Measurements from ENCODE around the gene SNRPF.
A peak's percentile ranks its signal among the peaks of the same experiment; 100 is the strongest.
"Not testable (repeated sequence)": the region's sequence is repeated elsewhere in the genome, so short reads cannot be mapped to it uniquely, and the experiment has no call there.

SNRPF gene

DNA sequence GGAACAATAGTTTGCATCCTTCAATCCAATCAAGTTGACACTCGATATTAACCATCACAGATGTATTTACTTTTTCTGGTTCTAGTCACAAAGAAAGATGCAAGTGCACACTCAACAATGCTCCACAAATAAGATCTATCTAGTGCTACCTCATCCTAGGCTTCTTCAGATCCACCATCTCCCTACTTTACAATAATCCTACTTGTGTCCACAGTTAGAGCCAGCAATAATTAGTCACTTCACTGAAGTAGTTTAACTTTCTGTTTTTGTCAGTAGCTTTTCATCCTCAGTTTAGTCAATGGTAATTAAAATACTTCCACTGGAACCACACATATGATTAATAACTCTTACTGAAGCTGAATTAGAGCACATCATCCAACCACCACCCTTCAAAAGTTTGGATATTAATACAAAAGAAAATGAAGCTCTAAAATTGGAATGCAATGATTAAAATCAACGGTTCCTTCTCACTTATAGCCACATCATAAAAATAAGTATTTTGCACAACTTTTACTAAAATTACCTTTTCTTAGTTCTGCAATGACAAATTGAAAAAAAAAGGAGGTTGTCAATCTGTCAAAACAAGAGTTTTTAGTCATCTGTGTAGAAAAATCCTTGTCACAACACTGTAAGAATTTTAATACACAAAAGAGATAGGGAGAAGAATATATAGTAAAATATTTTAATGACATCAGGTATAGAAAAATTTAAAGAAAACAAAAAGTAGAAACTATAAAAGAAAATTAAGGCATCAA lies 28.2 kb upstream of the SNRPF start:
- TF ChIP-seq, protein P1, sequence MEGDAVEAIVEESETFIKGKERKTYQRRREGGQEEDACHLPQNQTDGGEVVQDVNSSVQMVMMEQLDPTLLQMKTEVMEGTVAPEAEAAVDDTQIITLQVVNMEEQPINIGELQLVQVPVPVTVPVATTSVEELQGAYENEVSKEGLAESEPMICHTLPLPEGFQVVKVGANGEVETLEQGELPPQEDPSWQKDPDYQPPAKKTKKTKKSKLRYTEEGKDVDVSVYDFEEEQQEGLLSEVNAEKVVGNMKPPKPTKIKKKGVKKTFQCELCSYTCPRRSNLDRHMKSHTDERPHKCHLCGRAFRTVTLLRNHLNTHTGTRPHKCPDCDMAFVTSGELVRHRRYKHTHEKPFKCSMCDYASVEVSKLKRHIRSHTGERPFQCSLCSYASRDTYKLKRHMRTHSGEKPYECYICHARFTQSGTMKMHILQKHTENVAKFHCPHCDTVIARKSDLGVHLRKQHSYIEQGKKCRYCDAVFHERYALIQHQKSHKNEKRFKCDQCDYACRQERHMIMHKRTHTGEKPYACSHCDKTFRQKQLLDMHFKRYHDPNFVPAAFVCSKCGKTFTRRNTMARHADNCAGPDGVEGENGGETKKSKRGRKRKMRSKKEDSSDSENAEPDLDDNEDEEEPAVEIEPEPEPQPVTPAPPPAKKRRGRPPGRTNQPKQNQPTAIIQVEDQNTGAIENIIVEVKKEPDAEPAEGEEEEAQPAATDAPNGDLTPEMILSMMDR (conservative IDR thresholded peaks at IDR 0.05; ENCODE audit: low read depth, low read length) = no peak
- no peak overlapping the region for H3K4me3 ChIP-seq (ENCODE audit: low read depth, low read length)
- no peak for DNase-seq (ENCODE audit: low read depth)

DNA sequence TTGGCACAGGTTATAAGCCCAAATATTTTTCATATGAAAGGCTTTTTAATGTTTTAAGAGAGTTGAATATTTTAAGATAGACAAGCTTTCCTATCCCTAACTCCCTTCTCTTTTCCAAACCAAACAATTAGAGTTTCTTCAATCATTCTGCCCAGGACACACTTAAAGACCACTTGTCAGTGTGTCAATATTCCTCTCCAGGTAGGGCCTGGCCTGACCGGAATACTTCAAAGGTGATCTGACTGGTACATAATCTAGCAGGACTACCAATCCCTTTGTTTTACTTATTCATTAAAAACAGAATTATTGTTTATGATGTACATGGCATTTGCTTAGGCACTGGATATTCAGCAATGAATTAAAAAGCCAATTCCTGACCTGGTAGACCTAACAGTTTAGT lies 24.2 kb upstream of the SNRPF start:
- TF ChIP-seq, protein P1 (conservative IDR thresholded peaks at IDR 0.05; ENCODE audit: low read depth, low read length) = no peak
- no peak for DNase-seq (ENCODE audit: low read depth)
- H3K4me3 ChIP-seq (ENCODE audit: low read depth, low read length) = no peak overlapping the region

DNA sequence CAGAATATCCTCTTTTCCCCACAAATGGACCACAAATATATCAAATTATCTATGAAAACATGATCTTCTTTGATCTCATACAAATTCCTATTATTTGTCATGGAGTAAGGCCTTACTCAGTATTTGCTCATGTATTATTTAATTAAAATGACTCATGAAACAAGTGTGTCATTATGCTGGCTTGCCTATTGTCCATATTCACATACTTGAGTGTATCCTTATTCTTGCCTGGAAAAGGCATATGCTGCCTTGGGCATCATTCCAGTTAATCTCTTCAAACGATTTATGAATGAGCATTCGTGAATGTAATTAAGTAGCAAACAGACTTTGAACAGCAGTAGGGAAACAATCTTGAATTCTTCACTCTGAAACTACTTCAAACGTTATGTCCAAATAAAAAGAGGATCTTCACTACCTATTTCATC lies 22.6 kb upstream of the SNRPF start:
- no peak overlapping the region for H3K4me3 ChIP-seq (ENCODE audit: low read depth, low read length)
- TF ChIP-seq, protein P1 (conservative IDR thresholded peaks at IDR 0.05; ENCODE audit: low read depth, low read length) = no peak
- no peak for DNase-seq (ENCODE audit: low read depth)

DNA sequence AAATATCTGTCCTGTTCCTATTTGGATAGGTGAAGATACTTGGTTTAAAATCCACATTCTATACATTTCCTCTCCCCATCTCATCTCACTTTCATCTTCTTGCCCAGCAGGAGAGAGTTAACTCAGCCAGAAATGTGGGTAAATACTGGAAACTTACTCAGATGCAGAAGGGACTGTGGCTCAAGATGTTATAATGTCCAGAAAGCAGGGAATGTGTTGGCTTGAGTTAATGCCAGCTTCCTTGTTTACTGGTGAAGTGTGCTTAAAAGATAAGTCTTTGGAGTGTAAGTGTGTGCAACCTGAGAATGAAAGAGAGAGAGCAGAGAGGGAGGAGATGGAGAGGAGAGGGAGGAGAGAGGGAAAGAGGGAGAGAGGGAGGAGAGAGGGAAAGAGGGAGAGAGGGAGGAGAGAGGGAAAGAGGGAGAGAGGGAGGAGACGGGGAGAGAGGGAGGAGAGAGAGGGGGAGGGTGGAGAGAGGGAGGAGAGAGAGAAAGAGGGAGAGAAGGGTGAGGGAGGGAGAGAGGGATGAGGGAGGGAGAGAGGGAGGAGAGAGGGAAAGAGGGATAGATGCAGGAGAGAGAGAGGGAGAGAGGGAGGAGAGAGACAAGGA lies 22.0 kb upstream of the SNRPF start:
- no peak overlapping the region for H3K4me3 ChIP-seq (ENCODE audit: low read depth, low read length)
- peak; percentile 37 for DNase-seq (ENCODE audit: low read depth)
- TF ChIP-seq, protein P1 (conservative IDR thresholded peaks at IDR 0.05; ENCODE audit: low read depth, low read length) = no peak

DNA sequence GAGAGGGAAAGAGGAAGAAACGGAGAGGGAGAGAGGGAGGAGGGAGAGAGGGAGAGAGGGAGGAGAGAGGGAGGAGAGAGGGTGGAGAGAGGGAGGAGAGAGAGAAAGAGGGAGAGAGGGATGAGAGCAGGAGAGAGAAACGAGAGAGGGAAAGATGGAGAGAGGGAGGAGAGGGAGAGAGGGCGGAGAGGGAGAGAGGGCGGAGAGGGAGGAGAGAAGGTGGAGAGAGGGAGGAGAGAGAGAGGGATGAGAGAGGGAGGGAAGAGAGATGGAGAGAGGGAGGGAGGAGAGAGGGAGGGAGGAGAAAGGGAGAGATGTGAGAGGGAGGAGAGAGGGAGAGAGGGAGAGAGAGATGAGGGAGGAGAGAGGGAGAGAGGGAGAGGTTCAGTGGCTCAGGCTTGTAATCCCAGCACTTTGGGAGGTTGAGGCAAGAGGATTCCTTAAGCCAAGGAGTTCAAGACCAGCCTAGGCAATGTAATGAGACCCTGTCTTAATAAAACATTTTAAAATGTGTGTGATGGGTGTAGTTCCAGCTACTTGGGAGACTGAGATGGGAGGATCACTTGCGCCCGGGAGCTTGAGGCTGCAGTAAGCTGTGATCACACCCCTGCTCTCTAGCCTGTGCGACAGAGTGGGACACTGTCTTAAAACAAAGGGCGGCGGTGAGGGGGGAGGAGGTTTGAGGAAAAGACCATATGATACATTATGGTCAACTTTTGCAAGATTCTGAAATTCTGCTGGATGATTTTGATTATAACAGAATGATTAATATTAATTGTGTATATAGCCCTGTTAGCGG lies 21.3 kb upstream of the SNRPF start:
- no peak overlapping the region for H3K4me3 ChIP-seq (ENCODE audit: low read depth, low read length)
- TF ChIP-seq, protein P1 (conservative IDR thresholded peaks at IDR 0.05; ENCODE audit: low read depth, low read length) = no peak
- DNase-seq (ENCODE audit: low read depth) = no peak

DNA sequence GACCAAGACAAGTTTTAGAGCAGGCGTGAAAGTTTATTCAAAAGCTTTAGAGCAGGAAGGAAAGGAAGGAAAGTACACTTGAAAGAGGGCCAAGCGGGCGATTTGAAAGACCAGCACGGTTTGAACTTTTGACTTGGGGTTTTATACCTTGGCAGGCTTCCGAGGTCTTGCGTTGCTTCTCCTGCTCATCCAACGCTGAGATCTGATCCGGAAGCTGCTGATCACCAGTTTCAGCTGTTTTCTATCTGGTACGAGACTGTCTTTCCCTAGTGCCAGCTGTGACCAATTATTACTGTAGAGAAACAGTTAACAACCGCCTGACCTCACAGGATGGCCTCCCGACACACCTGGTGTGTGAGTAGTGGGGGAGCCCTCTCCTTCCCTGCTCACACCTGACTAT lies 20.6 kb upstream of the SNRPF start:
- TF ChIP-seq, protein P1 (conservative IDR thresholded peaks at IDR 0.05; ENCODE audit: low read depth, low read length) = no peak
- peak; percentile 81 for DNase-seq (ENCODE audit: low read depth)
- H3K4me3 ChIP-seq (ENCODE audit: low read depth, low read length) = no peak overlapping the region

DNA sequence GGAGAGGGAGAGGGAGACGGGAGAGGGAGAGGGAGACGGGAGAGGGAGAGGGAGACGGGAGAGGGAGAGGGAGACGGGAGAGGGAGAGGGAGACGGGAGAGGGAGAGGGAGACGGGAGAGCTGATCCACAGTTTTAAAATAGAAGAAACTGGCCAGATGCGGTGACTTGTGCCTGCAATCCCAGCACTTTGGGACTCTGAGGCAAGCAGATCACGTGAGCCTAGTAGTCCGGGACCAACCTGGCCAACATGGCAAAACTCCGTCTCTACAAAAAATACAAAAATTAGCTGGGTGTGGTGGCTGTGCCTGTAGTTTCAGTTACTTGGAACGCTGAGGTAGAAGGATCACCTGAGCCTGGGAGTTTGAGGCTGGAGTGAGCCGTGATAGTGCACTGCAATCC lies 16.3 kb upstream of the SNRPF start:
- not testable (repeated sequence) for H3K4me3 ChIP-seq (ENCODE audit: low read depth, low read length); DNase-seq (ENCODE audit: low read depth)

Data from choroid plexus epithelial cell (primary cell).